ENCODE data around the gene PTGES2.
A peak's percentile ranks its signal among the peaks of the same experiment; 100 is the strongest.

Gene PTGES2

GRCh38 chr9:128106181-128106939 lies 21.2 kb downstream of the PTGES2 start:
- DNase-seq (ENCODE audit: insufficient read length, low spot score) (no peak), FAIRE-seq (no peak)

- FAIRE-seq (no peak), DNase-seq (ENCODE audit: insufficient read length, low spot score) (no peak)
Measured at GRCh38 chr9:128105538-128106175, 21.9 kb downstream of the PTGES2 start.

GRCh38 chr9:128104171-128104618 lies 23.3 kb downstream of the PTGES2 start:
- no peak for FAIRE-seq
- no peak for DNase-seq (ENCODE audit: insufficient read length, low spot score)

GRCh38 chr9:128103589-128103962 lies 24.0 kb downstream of the PTGES2 start:
- FAIRE-seq: no peak
- DNase-seq (ENCODE audit: insufficient read length, low spot score): no peak

GRCh38 chr9:128102861-128103588 lies 24.5 kb downstream of the PTGES2 start:
- FAIRE-seq: no peak

GRCh38 chr9:128102196-128102595 lies 25.3 kb downstream of the PTGES2 start:
- no peak for DNase-seq (ENCODE audit: insufficient read length, low spot score)
- no peak for FAIRE-seq

More at GRCh38 chr9:128102861-128103588, 24.5 kb downstream of the PTGES2 start:
- DNase-seq (ENCODE audit: insufficient read length, low spot score): no peak

GRCh38 chr9:128101690-128102089 lies 25.8 kb downstream of the PTGES2 start:
- DNase-seq (ENCODE audit: insufficient read length, low spot score) (no peak), FAIRE-seq (no peak)

- FAIRE-seq: no peak
Measured at GRCh38 chr9:128101231-128101661, 26.3 kb downstream of the PTGES2 start.

GRCh38 chr9:128100581-128100980 lies 26.9 kb downstream of the PTGES2 start:
- FAIRE-seq: no peak
- no peak for DNase-seq (ENCODE audit: insufficient read length, low spot score)

More at GRCh38 chr9:128101231-128101661, 26.3 kb downstream of the PTGES2 start:
- DNase-seq (ENCODE audit: insufficient read length, low spot score): no peak

GRCh38 chr9:128099932-128100491 lies 27.5 kb downstream of the PTGES2 start:
- DNase-seq (ENCODE audit: insufficient read length, low spot score) (no peak), FAIRE-seq (no peak)

- no peak for DNase-seq (ENCODE audit: insufficient read length, low spot score)
- no peak for FAIRE-seq
Measured at GRCh38 chr9:128099231-128099931, 28.1 kb downstream of the PTGES2 start.

GRCh38 chr9:128098297-128099230 lies 29.0 kb downstream of the PTGES2 start:
- no peak for FAIRE-seq

GRCh38 chr9:128097543-128098296 lies 29.8 kb downstream of the PTGES2 start:
- no peak for FAIRE-seq
- no peak for DNase-seq (ENCODE audit: insufficient read length, low spot score)

More at GRCh38 chr9:128098297-128099230, 29.0 kb downstream of the PTGES2 start:
- DNase-seq (ENCODE audit: insufficient read length, low spot score): no peak

GRCh38 chr9:128096616-128097536 lies 30.7 kb downstream of the PTGES2 start:
- DNase-seq (ENCODE audit: insufficient read length, low spot score) (no peak), FAIRE-seq (no peak)

GRCh38 chr9:128094950-128095544 lies 32.5 kb downstream of the PTGES2 start:
- FAIRE-seq (no peak), DNase-seq (ENCODE audit: insufficient read length, low spot score) (no peak)

- FAIRE-seq (peak; percentile 4), DNase-seq (ENCODE audit: insufficient read length, low spot score) (peak; percentile 85)
Measured at GRCh38 chr9:128094166-128094949, 33.2 kb downstream of the PTGES2 start.
